Rectal smooth muscle tissue (tissue), 1 donor: ENCODE data around the gene LLGL1.
A peak's percentile ranks its signal among the peaks of the same experiment; 100 is the strongest.

ENCODE experiments used
- H3K27ac ChIP-seq: one replicate; pipeline ENCODE4 v1.7.0; 2013; ENCODE audit warnings: low read depth, low read length, inconsistent platforms
- H3K27me3 ChIP-seq: one replicate; pipeline ENCODE4 v1.7.0; 2013; ENCODE audit warnings: low read length; ENCODE audit not compliant: control insufficient read depth, insufficient read depth
- H3K36me3 ChIP-seq: one replicate; pipeline ENCODE4 v1.7.0; 2013; ENCODE audit warnings: low read length; ENCODE audit not compliant: control insufficient read depth, insufficient read depth
- H3K4me1 ChIP-seq: one replicate; pipeline ENCODE4 v1.7.0; 2013; ENCODE audit warnings: low read length; ENCODE audit not compliant: control insufficient read depth, insufficient read depth
- H3K4me3 ChIP-seq: one replicate; pipeline ENCODE4 v1.7.0; 2013; ENCODE audit warnings: low read length
- H3K9ac ChIP-seq: one replicate; pipeline ENCODE4 v1.7.0; 2013; ENCODE audit warnings: low read length

Gene LLGL1

DNA sequence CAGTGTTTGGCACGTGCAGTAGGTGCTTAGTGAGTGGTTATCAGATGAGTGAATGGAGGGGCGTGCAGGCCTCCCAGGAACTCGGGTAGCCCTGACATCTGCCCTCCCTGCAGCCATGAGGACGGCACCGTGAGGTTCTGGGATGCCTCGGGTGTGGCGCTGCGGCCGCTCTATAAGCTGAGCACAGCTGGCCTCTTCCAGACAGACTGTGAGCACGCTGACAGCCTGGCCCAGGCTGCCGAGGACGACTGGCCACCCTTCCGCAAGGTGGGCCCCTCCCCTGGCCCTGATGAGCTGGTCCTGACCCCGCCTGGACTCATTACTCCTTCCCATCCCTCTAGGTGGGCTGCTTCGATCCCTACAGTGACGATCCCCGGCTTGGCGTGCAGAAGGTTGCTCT, 11.1 kb downstream of the LLGL1 start:
- H3K4me3 ChIP-seq: no peak overlapping the region
- H3K27me3 ChIP-seq: no peaks in the 10 kb centered on the region
- H3K9ac ChIP-seq: no peak overlapping the region
- peaks cover 14% of the 10 kb centered on the region for H3K36me3 ChIP-seq
- no peaks in the 10 kb centered on the region for H3K4me1 ChIP-seq
- no peak overlapping the region for H3K27ac ChIP-seq

GRCh38 chr17:18237461-18237860, 12.0 kb downstream of the LLGL1 start:
- Histone ChIP-seq H3K27ac (no peak overlapping the region), H3K36me3 (peaks cover 14% of the 10 kb centered on the region), H3K9ac (no peak overlapping the region), H3K27me3 (no peaks in the 10 kb centered on the region), H3K4me1 (no peaks in the 10 kb centered on the region), H3K4me3 (no peak overlapping the region)

- peaks cover 14% of the 10 kb centered on the region for H3K36me3 ChIP-seq
- H3K9ac ChIP-seq: no peak overlapping the region
- no peak overlapping the region for H3K4me3 ChIP-seq
- no peaks in the 10 kb centered on the region for H3K4me1 ChIP-seq
- H3K27me3 ChIP-seq: no peaks in the 10 kb centered on the region
- no peak overlapping the region for H3K27ac ChIP-seq
Observed at GRCh38 chr17:18238299-18238698, 12.9 kb downstream of the LLGL1 start.

DNA sequence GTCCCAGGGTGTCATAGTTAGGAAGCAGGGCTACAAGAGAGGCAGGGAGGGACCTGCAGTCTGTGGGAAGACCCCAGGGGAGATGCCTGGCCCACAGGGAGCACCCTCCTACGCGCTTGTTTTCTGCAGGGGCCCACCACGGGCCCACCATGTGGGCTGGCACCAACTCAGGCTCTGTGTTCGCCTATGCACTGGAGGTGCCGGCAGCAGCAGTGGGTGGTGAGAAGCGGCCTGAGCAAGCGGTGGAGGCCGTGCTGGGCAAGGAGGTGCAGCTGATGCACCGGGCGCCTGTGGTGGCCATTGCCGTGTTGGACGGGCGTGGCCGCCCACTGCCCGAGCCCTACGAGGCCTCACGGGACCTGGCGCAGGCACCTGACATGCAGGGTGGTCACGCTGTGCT, 15.0 kb downstream of the LLGL1 start:
- Histone ChIP-seq H3K4me1 (no peaks in the 10 kb centered on the region), H3K27me3 (no peaks in the 10 kb centered on the region), H3K4me3 (no peak overlapping the region), H3K36me3 (peaks cover 18% of the 10 kb centered on the region), H3K27ac (no peak overlapping the region), H3K9ac (no peak overlapping the region)

- Histone ChIP-seq H3K36me3 (peaks cover 18% of the 10 kb centered on the region), H3K4me1 (no peaks in the 10 kb centered on the region), H3K27me3 (no peaks in the 10 kb centered on the region), H3K9ac (no peak overlapping the region), H3K27ac (no peak overlapping the region), H3K4me3 (no peak overlapping the region)
Observed at GRCh38 chr17:18241229-18241871, 15.9 kb downstream of the LLGL1 start.

DNA sequence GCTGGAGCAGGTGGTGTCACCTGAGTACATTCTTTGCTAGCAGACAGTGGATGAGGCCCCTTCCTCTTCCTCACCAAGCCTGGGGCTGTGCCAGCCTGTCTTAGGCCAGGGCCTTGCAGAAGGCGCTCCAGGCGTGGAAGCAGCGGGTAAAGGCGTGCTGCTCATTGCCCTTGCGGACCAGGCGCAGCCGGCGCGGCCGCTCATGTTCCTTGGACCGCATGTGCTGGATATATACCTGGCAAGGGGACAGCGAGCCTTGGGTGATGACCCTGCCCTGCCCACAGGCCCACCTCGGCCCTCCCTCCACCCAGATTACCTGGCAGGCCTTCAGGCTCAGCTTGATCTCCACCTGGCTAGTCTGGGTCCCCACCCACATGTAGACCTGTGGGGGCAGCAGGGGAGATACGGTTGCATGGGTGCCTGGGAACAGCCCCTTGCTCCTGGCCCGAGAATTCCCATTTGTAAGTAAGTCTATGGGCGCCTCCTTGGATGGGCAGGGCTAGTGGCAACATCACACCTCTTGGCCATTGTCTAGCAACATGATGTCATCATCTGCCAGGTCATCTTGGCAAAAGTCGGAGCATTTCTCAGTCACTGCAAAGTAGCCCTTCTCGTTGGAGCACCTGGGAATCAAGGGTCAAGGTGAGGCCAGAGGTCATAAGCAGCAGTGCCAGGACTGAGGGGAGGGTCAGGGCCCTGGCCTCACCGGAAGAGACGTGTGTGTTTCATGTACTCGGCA, 19.8 kb downstream of the LLGL1 start:
- H3K36me3 ChIP-seq: peaks cover 20% of the 10 kb centered on the region
- no peak overlapping the region for H3K4me3 ChIP-seq
- no peak overlapping the region for H3K9ac ChIP-seq
- H3K27ac ChIP-seq: no peak overlapping the region
- H3K4me1 ChIP-seq: no peaks in the 10 kb centered on the region
- H3K27me3 ChIP-seq: no peaks in the 10 kb centered on the region

DNA sequence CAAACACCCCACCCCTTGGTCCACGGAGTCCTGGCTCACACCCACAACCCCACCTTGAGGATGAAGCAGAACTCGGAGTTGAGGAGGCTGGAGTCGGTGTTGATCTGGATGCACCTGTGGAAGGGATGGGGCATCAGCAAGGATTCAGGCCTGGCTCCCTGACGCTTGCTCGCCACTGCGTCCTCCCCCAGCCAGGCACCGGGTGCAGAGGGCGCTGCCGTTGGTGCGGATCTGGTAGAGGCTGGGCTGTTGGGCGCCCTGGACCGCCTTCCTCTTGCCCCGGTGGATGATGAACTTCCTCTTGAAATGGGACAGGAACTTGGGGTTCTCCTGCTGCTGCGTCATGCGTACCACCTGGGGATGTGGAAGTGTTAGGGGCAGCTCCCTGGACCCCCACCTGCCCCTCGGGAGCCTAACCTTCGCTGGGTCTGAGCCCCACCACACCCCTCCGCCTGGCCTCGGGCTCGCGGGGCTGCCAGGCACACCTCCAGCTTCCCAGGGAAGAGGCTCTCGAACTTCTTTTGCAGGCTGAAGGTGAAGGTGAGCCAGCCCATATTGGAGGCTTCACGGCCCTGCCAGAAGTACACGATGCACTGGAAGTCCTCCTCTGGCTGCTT, 20.8 kb downstream of the LLGL1 start:
- peaks cover 27% of the 10 kb centered on the region for H3K36me3 ChIP-seq
- H3K4me1 ChIP-seq: no peaks in the 10 kb centered on the region
- no peak overlapping the region for H3K4me3 ChIP-seq
- H3K27ac ChIP-seq: no peak overlapping the region
- no peaks in the 10 kb centered on the region for H3K27me3 ChIP-seq
- no peak overlapping the region for H3K9ac ChIP-seq

GRCh38 chr17:18246880-18247612, 21.6 kb downstream of the LLGL1 start:
- H3K36me3 ChIP-seq: peaks cover 34% of the 10 kb centered on the region
- no peak overlapping the region for H3K27ac ChIP-seq
- H3K9ac ChIP-seq: no peak overlapping the region
- H3K4me1 ChIP-seq: no peaks in the 10 kb centered on the region
- peak overlapping the region; percentile 6 for H3K4me3 ChIP-seq
- H3K27me3 ChIP-seq: no peaks in the 10 kb centered on the region

- Histone ChIP-seq H3K27me3 (no peaks in the 10 kb centered on the region), H3K9ac (no peak overlapping the region), H3K27ac (no peak overlapping the region), H3K4me1 (no peaks in the 10 kb centered on the region), H3K4me3 (no peak overlapping the region), H3K36me3 (peaks cover 39% of the 10 kb centered on the region)
Observed at GRCh38 chr17:18247613-18248001, 22.2 kb downstream of the LLGL1 start.

DNA sequence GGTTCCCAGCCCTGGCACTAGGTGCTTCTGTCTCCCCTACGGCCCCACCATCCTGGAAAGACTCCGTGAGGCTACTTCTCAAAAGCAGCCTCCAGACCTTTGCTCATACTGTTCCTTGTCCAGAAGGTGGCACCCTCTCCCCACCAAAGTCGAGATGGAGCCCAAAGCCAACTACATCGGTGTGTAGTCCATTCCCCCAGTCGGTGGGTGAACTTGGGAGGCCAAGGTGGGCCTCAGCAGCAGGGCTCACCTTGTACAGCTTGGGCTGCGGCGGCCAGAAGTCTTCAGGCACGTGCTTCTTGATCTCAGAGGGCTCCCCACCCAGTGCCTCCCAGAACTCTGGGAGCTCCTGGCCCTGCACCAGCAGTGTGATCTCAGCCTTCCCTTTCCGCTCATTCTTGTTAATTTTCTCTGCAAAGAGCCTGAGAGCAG, 22.9 kb downstream of the LLGL1 start:
- no peaks in the 10 kb centered on the region for H3K4me1 ChIP-seq
- H3K27me3 ChIP-seq: no peaks in the 10 kb centered on the region
- no peak overlapping the region for H3K27ac ChIP-seq
- no peak overlapping the region for H3K4me3 ChIP-seq
- peaks cover 45% of the 10 kb centered on the region for H3K36me3 ChIP-seq
- H3K9ac ChIP-seq: no peak overlapping the region

DNA sequence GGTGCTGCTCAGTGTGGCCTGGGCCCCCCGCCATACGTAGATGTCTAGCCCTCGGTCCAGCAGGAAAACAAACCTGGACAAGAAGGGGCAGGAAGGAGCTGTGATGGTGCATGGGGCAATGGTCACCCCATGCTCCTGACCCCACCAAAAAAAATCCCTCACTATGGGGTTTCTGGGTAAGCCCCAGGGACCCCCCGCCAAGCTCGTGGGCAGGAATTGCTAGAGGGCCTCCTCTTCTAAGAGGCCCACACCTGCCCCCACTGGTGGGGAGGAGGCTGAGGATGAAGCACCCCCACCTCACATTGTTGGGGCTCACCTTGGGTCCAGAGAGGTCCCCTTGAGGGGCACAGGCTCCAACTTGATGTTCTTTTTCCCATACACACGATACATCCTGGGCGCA, 23.4 kb downstream of the LLGL1 start:
- Histone ChIP-seq H3K4me1 (no peaks in the 10 kb centered on the region), H3K27me3 (no peaks in the 10 kb centered on the region), H3K4me3 (no peak overlapping the region), H3K9ac (no peak overlapping the region), H3K36me3 (peaks cover 50% of the 10 kb centered on the region), H3K27ac (no peak overlapping the region)

DNA sequence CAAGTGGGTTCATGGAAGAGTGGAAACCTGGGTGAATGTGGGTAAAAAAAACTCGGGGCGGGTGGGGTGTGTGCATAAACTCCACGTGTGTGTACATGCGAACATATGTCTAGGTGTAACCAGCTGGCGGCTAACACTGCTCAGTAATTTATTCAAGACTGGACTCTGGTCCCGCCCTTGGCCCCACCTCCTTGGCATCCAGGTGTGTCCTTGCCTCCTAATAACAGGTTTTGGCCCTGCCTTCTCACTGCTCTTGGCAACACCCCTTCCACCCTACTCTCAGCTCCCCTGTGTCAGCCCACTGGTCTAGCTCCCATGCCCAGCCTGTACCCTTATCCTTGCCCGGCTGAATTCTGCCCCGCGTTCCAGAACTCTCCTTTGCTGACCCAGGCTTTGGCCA, 24.8 kb downstream of the LLGL1 start:
- Histone ChIP-seq H3K4me3 (no peak overlapping the region), H3K9ac (no peak overlapping the region), H3K4me1 (no peaks in the 10 kb centered on the region), H3K36me3 (peaks cover 58% of the 10 kb centered on the region), H3K27ac (no peak overlapping the region), H3K27me3 (no peaks in the 10 kb centered on the region)
